Measurements from ENCODE around the gene TMC8. TPM values are rescaled to one million over a fixed set of nuclear protein-coding genes. Genes with fewer than 3 reads are reported as not detected.

TMC8 gene
- total RNA-seq, 1 donor from 2014 or later, result 0.40 TPM

DNA sequence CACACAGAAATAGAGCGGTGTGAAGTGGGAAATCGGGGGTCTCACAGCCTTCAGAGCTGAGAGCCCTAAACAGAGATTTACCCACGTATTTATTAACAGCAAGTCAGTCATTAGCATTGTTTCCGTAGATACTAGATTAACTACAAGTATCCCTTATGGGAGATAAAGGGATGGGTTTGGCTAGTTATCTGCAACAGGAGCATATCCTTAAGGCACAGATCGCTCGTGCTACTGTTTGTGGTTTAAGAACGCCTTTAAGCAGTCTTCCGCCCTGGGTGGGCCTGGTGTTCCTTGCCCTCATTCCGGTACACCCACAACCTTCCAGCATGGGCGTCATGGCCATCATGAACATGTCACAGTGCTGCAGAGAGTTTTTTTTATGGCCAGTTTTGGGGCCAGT lies 29.0 kb upstream of the TMC8 start:
- H3K27me3 Mint-ChIP-seq (ENCODE audit: low read depth), result no peaks in the 10 kb centered on the region
- H3K4me1 Mint-ChIP-seq (ENCODE audit: low read depth), result peaks cover 6% of the 10 kb centered on the region
- DNase-seq (ENCODE audit: low spot score), result no peak
- peaks cover 33% of the 10 kb centered on the region for H3K36me3 Mint-ChIP-seq (ENCODE audit: low read depth)
- H3K9me3 Mint-ChIP-seq (ENCODE audit: low read depth), result peaks cover 9% of the 10 kb centered on the region
- H3K27ac Mint-ChIP-seq (ENCODE audit: unreplicated experiment), result no peak overlapping the region
- no peak overlapping the region for H3K4me3 Mint-ChIP-seq (ENCODE audit: unreplicated experiment)
- TF ChIP-seq, protein P1, sequence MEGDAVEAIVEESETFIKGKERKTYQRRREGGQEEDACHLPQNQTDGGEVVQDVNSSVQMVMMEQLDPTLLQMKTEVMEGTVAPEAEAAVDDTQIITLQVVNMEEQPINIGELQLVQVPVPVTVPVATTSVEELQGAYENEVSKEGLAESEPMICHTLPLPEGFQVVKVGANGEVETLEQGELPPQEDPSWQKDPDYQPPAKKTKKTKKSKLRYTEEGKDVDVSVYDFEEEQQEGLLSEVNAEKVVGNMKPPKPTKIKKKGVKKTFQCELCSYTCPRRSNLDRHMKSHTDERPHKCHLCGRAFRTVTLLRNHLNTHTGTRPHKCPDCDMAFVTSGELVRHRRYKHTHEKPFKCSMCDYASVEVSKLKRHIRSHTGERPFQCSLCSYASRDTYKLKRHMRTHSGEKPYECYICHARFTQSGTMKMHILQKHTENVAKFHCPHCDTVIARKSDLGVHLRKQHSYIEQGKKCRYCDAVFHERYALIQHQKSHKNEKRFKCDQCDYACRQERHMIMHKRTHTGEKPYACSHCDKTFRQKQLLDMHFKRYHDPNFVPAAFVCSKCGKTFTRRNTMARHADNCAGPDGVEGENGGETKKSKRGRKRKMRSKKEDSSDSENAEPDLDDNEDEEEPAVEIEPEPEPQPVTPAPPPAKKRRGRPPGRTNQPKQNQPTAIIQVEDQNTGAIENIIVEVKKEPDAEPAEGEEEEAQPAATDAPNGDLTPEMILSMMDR (IDR thresholded peaks at IDR 0.05), result no peak

DNA sequence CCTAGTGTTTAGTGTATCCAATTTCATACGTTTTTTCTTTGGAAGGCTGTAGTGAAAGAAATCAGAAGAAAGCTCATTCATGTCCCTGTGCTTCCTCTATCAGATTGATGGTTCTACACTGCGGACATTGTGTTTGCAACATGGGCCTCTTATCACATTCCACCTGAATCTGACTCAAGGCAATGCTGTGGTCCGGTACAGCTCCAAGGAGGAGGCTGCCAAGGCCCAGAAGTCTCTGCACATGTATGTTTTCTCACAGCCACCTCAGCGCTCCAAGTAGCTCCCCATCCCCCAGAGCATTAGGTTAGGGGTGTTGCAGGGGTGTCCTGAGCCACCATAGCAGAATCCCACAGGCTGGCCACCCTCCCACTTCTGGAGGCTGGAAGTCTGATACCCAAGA lies 27.3 kb upstream of the TMC8 start:
- Mint-ChIP-seq H3K9me3 (ENCODE audit: low read depth) (peaks cover 9% of the 10 kb centered on the region), H3K4me1 (ENCODE audit: low read depth) (peaks cover 6% of the 10 kb centered on the region), H3K36me3 (ENCODE audit: low read depth) (peaks cover 32% of the 10 kb centered on the region), H3K27me3 (ENCODE audit: low read depth) (no peaks in the 10 kb centered on the region), H3K27ac (ENCODE audit: unreplicated experiment) (no peak overlapping the region), H3K4me3 (ENCODE audit: unreplicated experiment) (no peak overlapping the region)
- TF ChIP-seq, protein P1 (IDR thresholded peaks at IDR 0.05), result no peak
- no peak for DNase-seq (ENCODE audit: low spot score)

DNA sequence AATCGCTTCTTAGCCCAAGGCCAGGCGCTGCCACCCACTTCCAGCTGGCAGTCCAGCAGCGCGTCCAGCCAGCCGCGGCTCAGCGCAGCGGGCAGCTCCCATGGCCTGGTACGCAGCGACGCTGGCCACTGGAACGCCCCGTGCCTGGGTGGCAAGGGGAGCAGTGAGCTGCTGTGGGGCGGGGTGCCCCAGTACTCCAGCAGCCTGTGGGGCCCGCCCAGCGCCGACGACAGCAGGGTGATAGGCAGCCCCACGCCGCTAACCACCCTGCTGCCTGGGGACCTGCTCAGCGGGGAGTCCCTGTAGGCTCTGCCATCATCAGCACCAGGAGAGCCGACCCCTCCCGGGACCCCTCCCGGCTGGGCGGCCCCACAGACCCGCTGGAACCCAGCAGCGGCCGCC lies 26.0 kb upstream of the TMC8 start:
- H3K27me3 Mint-ChIP-seq (ENCODE audit: low read depth), result no peaks in the 10 kb centered on the region
- no peak overlapping the region for H3K4me3 Mint-ChIP-seq (ENCODE audit: unreplicated experiment)
- peaks cover 9% of the 10 kb centered on the region for H3K9me3 Mint-ChIP-seq (ENCODE audit: low read depth)
- no peak overlapping the region for H3K27ac Mint-ChIP-seq (ENCODE audit: unreplicated experiment)
- H3K4me1 Mint-ChIP-seq (ENCODE audit: low read depth), result peaks cover 6% of the 10 kb centered on the region
- peak; percentile 85 for DNase-seq (ENCODE audit: low spot score)
- TF ChIP-seq, protein P1 (IDR thresholded peaks at IDR 0.05), result no peak
- peaks cover 26% of the 10 kb centered on the region for H3K36me3 Mint-ChIP-seq (ENCODE audit: low read depth)

DNA sequence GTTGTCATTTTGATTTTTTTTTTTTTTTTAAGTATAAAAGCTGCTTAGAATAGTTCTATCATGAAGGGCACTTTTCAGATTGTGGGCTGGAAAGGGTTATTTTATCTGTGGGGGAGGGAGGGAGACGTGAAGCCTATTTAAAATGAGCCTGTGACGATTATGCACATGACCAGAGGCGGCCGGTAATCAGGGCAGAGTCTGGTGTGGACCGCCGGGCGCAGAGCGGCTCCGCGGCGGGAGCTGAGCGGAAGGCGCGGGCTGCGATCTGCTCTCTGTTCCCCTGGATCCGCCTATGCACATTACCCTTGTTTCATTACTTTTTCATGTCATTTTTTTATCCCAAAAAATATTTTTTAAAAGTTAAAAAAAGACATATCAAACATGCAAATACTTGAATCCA lies 25.5 kb upstream of the TMC8 start:
- TF ChIP-seq, protein P1 (IDR thresholded peaks at IDR 0.05), result no peak
- Mint-ChIP-seq H3K27me3 (ENCODE audit: low read depth) (no peaks in the 10 kb centered on the region), H3K4me3 (ENCODE audit: unreplicated experiment) (no peak overlapping the region), H3K36me3 (ENCODE audit: low read depth) (peaks cover 21% of the 10 kb centered on the region), H3K9me3 (ENCODE audit: low read depth) (peaks cover 9% of the 10 kb centered on the region), H3K27ac (ENCODE audit: unreplicated experiment) (no peak overlapping the region), H3K4me1 (ENCODE audit: low read depth) (peaks cover 7% of the 10 kb centered on the region)
- DNase-seq (ENCODE audit: low spot score), result no peak

DNA sequence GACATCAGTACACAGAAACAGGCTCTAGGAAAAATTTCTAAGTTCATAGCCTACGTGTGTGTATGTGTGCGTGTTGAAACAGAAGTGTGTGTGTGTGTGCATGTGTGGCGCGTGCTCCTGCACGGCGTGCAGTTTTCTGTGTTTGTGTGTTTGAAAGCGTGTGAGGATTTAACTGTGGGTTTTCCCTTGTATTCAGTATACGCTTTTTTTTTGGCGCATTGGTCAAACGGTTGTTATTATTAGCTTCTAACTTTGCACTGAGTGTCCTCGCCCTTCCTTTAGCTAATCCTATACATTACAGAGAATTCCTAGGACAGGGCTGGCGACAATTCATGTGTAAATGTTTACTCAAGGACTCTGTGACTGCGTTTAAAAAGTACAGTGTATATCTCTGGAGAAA lies 25.0 kb upstream of the TMC8 start:
- H3K36me3 Mint-ChIP-seq (ENCODE audit: low read depth), result peaks cover 19% of the 10 kb centered on the region
- H3K4me1 Mint-ChIP-seq (ENCODE audit: low read depth), result peaks cover 12% of the 10 kb centered on the region
- no peak overlapping the region for H3K4me3 Mint-ChIP-seq (ENCODE audit: unreplicated experiment)
- H3K27ac Mint-ChIP-seq (ENCODE audit: unreplicated experiment), result no peak overlapping the region
- H3K27me3 Mint-ChIP-seq (ENCODE audit: low read depth), result no peaks in the 10 kb centered on the region
- peaks cover 9% of the 10 kb centered on the region for H3K9me3 Mint-ChIP-seq (ENCODE audit: low read depth)
- TF ChIP-seq, protein P1 (IDR thresholded peaks at IDR 0.05), result no peak
- no peak for DNase-seq (ENCODE audit: low spot score)

All from chondrocyte (in vitro differentiated cells).